ENCODE data around the gene KRTAP4-12. TPM values are rescaled to one million over a fixed set of nuclear protein-coding genes. Genes with fewer than 3 reads are reported as not detected.
"Not testable (repeated sequence)": the region's sequence is repeated elsewhere in the genome, so short reads cannot be mapped to it uniquely, and the experiment has no call there.

The KRTAP4-12 gene
- total RNA-seq, 1 experiment from 2014 or later, result not detected

DNA sequence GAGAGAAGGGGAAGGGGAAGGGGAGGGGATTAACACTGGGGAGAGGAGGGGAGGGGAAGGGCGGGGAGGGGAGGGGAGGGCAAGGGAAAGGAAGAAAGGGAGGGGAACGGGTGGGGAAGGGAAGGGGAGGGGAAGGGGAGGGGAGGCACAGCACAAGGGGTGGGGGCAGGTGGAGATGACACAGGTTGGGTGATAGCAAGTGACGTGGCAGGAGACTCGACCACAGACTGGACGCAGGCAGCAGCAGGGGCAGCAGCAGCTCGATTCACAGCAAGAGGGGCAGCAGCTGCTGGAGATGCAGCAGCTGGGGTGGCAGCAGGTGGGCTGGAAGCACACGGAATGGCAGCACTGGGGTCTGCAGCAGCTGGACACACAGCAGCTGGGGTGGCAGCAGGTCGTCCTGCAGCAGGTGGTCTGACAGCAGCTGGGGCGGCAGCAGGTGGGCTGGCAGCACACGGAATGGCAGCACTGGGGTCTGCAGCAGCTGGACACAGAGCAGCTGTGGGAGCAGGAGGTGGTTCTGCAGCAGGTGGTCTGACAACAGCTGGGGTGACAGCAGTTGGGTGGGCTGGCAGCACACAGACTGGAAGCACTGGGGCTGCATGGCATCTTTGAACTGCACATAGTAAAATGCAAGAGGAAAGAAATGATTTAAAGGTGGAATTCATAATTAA lies 22.3 kb downstream of the KRTAP4-12 start, which contains the start of gene KRTAP4-16:
KRTAP4-16 (minus strand) TSS at position 624 of the 674 bp plus-strand sequence; CDS start at position 624, 0 bp downstream.
- Mint-ChIP-seq H3K27me3 (ENCODE audit: low read depth) (no peaks in the 10 kb centered on the region), H3K4me3 (no peak within 1 kb of the TSS), H3K27ac (0 out of 2 replicates have a peak within 1 kb of the TSS, but pooled peaks have one; percentile 41), H3K36me3 (no peaks in the 10 kb centered on the region), H3K9me3 (peaks cover 4% of the 10 kb centered on the region; the same call in 1 of the 2 replicates), H3K4me1 (peaks cover 40% of the 10 kb centered on the region)
- DNase-seq (ENCODE audit: low spot score), result no peak
- POLR2A ChIA-PET, result no interaction called here
- no peak for ATAC-seq
- TF ChIP-seq KAT7 (CRISPR knock-in tag; IDR thresholded peaks at IDR 0.05; ENCODE audit: borderline replicate concordance) (no peak), ZNF423 (CRISPR knock-in tag; IDR thresholded peaks at IDR 0.05) (peak; percentile 43)
- CTCF ChIA-PET, result no interaction called here

DNA sequence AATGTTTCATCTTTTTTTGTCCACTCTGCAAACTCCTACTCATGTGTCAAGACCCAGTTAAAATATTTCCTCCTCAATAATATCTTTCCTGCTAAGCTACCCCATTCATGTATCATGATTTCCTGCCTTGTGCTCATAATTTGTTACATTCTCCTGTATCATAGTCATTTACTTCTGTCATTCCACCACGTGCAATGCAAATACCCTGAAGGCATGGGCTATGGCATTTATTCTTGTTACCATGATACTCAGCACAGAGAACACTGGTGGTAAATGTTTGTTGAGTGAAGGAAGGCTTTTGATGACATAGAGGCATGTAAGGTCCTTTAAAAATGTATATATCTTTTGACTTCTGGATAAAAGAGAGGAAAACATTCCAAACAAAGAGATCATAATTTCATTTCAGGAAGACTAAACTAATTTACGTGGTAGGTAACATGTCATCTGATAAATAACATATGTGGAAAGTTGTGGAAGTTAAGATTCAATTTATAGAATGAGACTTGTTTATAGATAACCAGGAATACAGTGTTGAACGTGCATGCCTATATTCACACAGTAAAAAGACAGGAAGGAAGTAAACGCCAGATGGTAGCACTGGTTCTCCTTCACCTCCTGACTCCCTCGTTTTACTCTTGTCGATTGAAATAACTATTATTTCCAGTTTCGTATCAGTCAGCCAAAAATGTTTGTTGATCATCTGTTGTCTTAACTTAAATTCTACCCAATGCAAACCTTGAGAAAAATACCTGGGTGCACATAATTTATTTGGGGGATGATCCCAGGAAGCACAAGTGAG lies 24.1 kb downstream of the KRTAP4-12 start:
- CTCF ChIA-PET; H3K27ac Mint-ChIP-seq; H3K27me3 Mint-ChIP-seq (ENCODE audit: low read depth); H3K36me3 Mint-ChIP-seq; POLR2A ChIA-PET; ATAC-seq; DNase-seq (ENCODE audit: low spot score); H3K4me3 Mint-ChIP-seq: not testable (repeated sequence)
- H3K9me3 Mint-ChIP-seq, result peaks cover 16% of the 10 kb centered on the region
- peaks cover 37% of the 10 kb centered on the region for H3K4me1 Mint-ChIP-seq

DNA sequence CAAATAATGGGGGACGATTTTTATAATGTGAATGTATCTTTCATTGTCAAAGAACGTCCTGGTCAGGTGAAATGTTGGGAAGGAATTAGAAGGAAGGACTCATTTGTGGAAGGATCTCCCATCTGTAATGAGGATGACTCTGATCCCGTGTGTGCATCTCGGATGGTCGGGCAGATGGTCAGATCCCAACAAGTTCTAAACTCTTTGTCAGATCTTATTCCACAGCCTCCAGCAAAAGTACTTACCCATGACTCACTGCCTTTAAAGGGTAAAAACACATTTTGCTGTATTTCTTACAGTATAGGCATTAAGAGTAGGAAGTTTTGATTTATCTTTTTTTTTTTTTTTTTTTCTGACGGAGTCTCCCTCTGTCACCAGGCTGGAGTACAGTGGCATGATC lies 25.5 kb downstream of the KRTAP4-12 start:
- Mint-ChIP-seq H3K36me3 (peaks cover 13% of the 10 kb centered on the region), H3K4me1 (peaks cover 34% of the 10 kb centered on the region), H3K9me3 (peaks cover 29% of the 10 kb centered on the region), H3K27me3 (ENCODE audit: low read depth) (no peaks in the 10 kb centered on the region), H3K4me3 (no peak overlapping the region), H3K27ac (no peak overlapping the region)
- ATAC-seq (no peak), DNase-seq (ENCODE audit: low spot score) (no peak)
- ChIA-PET CTCF (no interaction called here), POLR2A (no interaction called here)
- TF ChIP-seq SOX15 (CRISPR knock-in tag; IDR thresholded peaks at IDR 0.05) (no peak), SMAD4 (CRISPR knock-in tag; IDR thresholded peaks at IDR 0.05) (no peak), ZNF219 (CRISPR knock-in tag; IDR thresholded peaks at IDR 0.05; ENCODE audit: borderline replicate concordance) (no peak), ATF1 (CRISPR knock-in tag; IDR thresholded peaks at IDR 0.05) (no peak)
- TF ChIP-seq, protein P1, sequence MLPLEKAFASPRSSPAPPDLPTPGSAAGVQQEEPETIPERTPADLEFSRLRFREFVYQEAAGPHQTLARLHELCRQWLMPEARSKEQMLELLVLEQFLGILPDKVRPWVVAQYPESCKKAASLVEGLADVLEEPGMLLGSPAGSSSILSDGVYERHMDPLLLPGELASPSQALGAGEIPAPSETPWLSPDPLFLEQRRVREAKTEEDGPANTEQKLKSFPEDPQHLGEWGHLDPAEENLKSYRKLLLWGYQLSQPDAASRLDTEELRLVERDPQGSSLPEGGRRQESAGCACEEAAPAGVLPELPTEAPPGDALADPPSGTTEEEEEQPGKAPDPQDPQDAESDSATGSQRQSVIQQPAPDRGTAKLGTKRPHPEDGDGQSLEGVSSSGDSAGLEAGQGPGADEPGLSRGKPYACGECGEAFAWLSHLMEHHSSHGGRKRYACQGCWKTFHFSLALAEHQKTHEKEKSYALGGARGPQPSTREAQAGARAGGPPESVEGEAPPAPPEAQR (CRISPR knock-in tag; IDR thresholded peaks at IDR 0.05), result no peak

DNA sequence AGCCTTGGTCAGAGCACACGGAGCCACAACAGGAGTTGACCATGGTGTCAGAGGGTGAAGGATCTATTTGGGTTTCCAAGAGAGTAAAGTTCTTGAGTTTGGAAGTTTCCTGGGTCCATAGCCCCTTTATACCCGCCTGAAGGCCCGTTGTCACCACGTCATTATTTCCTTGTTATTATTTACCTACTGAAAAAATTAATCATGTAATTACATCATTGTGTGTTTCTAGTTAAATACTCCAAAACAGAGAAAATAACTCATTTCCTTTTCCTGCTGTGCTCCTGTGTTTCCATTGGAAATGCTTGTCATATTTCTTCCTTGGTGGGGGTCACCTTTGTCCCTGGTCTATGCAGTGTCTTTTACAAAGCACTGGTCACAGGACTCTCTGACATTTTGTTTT lies 25.9 kb downstream of the KRTAP4-12 start, which contains the start of gene KRTAP4-8:
KRTAP4-8 (minus strand) TSS at position 101 of the 400 bp plus-strand sequence; CDS start at position 43, 58 bp downstream.
- CTCF ChIA-PET, result no interaction called here
- Mint-ChIP-seq H3K4me3 (no peak within 1 kb of the TSS), H3K4me1 (peaks cover 34% of the 10 kb centered on the region), H3K9me3 (peaks cover 32% of the 10 kb centered on the region), H3K36me3 (peaks cover 18% of the 10 kb centered on the region), H3K27me3 (ENCODE audit: low read depth) (no peaks in the 10 kb centered on the region), H3K27ac (no peak within 1 kb of the TSS)
- POLR2A ChIA-PET, result no interaction called here
- no peak for TF ChIP-seq NFE2L1 (CRISPR knock-in tag; IDR thresholded peaks at IDR 0.05)
- TF ChIP-seq CREB1 (CRISPR knock-in tag; IDR thresholded peaks at IDR 0.05), result no peak
- TF ChIP-seq, protein P2, sequence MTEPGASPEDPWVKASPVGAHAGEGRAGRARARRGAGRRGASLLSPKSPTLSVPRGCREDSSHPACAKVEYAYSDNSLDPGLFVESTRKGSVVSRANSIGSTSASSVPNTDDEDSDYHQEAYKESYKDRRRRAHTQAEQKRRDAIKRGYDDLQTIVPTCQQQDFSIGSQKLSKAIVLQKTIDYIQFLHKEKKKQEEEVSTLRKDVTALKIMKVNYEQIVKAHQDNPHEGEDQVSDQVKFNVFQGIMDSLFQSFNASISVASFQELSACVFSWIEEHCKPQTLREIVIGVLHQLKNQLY (CRISPR knock-in tag; IDR thresholded peaks at IDR 0.05), result no peak
- no peak for TF ChIP-seq ZNF416 (CRISPR knock-in tag; IDR thresholded peaks at IDR 0.05)
- TF ChIP-seq EMX1 (CRISPR knock-in tag; IDR thresholded peaks at IDR 0.05), result no peak
- no peak for TF ChIP-seq HMGA2 (CRISPR knock-in tag; IDR thresholded peaks at IDR 0.05)
- no peak for TF ChIP-seq CREM (CRISPR knock-in tag; IDR thresholded peaks at IDR 0.05)
- TF ChIP-seq, protein P3, sequence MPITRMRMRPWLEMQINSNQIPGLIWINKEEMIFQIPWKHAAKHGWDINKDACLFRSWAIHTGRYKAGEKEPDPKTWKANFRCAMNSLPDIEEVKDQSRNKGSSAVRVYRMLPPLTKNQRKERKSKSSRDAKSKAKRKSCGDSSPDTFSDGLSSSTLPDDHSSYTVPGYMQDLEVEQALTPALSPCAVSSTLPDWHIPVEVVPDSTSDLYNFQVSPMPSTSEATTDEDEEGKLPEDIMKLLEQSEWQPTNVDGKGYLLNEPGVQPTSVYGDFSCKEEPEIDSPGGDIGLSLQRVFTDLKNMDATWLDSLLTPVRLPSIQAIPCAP (CRISPR knock-in tag; IDR thresholded peaks at IDR 0.05), result no peak
- no peak for TF ChIP-seq ZNF138 (CRISPR knock-in tag; conservative IDR thresholded peaks at IDR 0.05)
- TF ChIP-seq RORB (CRISPR knock-in tag; IDR thresholded peaks at IDR 0.05), result no peak
- no peak for TF ChIP-seq TEAD1 (CRISPR knock-in tag; IDR thresholded peaks at IDR 0.05)
- no peak for TF ChIP-seq NFYB (CRISPR knock-in tag; conservative IDR thresholded peaks at IDR 0.05; ENCODE audit: low read depth)
- TF ChIP-seq NR2C2 (CRISPR knock-in tag; IDR thresholded peaks at IDR 0.05), result no peak
- no peak for TF ChIP-seq ATF1 (CRISPR knock-in tag; IDR thresholded peaks at IDR 0.05)
- no peak for TF ChIP-seq JAZF1 (CRISPR knock-in tag; IDR thresholded peaks at IDR 0.05)
- TF ChIP-seq, protein P4, sequence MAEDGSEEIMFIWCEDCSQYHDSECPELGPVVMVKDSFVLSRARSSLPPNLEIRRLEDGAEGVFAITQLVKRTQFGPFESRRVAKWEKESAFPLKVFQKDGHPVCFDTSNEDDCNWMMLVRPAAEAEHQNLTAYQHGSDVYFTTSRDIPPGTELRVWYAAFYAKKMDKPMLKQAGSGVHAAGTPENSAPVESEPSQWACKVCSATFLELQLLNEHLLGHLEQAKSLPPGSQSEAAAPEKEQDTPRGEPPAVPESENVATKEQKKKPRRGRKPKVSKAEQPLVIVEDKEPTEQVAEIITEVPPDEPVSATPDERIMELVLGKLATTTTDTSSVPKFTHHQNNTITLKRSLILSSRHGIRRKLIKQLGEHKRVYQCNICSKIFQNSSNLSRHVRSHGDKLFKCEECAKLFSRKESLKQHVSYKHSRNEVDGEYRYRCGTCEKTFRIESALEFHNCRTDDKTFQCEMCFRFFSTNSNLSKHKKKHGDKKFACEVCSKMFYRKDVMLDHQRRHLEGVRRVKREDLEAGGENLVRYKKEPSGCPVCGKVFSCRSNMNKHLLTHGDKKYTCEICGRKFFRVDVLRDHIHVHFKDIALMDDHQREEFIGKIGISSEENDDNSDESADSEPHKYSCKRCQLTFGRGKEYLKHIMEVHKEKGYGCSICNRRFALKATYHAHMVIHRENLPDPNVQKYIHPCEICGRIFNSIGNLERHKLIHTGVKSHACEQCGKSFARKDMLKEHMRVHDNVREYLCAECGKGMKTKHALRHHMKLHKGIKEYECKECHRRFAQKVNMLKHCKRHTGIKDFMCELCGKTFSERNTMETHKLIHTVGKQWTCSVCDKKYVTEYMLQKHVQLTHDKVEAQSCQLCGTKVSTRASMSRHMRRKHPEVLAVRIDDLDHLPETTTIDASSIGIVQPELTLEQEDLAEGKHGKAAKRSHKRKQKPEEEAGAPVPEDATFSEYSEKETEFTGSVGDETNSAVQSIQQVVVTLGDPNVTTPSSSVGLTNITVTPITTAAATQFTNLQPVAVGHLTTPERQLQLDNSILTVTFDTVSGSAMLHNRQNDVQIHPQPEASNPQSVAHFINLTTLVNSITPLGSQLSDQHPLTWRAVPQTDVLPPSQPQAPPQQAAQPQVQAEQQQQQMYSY (CRISPR knock-in tag; IDR thresholded peaks at IDR 0.05), result no peak
- TF ChIP-seq NFATC4 (CRISPR knock-in tag; IDR thresholded peaks at IDR 0.05), result no peak
- ATAC-seq (no peak), DNase-seq (ENCODE audit: low spot score) (no peak)

Measured in WTC11 (cell line).